A549 treated with AZD2906 at 1 μM for 4 hours (cell line): ENCODE data around the gene RP2. TPM values are rescaled to one million over a fixed set of nuclear protein-coding genes. Genes with fewer than 3 reads are reported as not detected.

ENCODE experiments used
- total RNA-seq: library from RNA; stranded (reverse); fragments of 200-300 nt; extraction: Qiagen RNA extraction; gene quantifications from 5 replicates; pipeline ENCODE4 v1.2.3, GENCODE V29; 2022

The RP2 gene
- total RNA-seq, result 7.6 to 13.1 TPM (median 9.4 TPM) in 5 replicates

GRCh38 chrX:46836701-46837557 is at the start of gene RP2:
TSS of gene RP2 (plus strand) at chrX:46837043. CDS start at chrX:46837101, 58 bp downstream.

GRCh38 chrX:46912098-46912602 is 75.3 kb downstream of the RP2 start, which contains the start of gene JADE3:
TSS of gene JADE3 (plus strand) at chrX:46912421. CDS start at chrX:46984895, 72,474 bp downstream.

Other genes starting within 250 kb of the RP2 start
- gene SLC9A7, start 77.9 kb upstream of the RP2 start, total RNA-seq, result 8.3 to 10.6 TPM (median 10.1 TPM) in 5 replicates
- gene JADE3, start 75.4 kb downstream of the RP2 start, total RNA-seq, result 10.1 to 14.6 TPM (median 10.9 TPM) in 5 replicates
- 0.14 TPM in 1 of 5 replicates, not detected in the others for gene RGN, start 241.4 kb downstream of the RP2 start, total RNA-seq